Posterior cingulate gyrus (tissue), 11 donors: ENCODE results near the gene TRRAP.
"Not testable (repeated sequence)": the region's sequence is repeated elsewhere in the genome, so short reads cannot be mapped to it uniquely, and the experiment has no call there.

Experiments
- DNase-seq, 10 donors: peaks; one replicate each; pipeline versions ENCODE4 v3.0.0 to v3.0.0-alpha.2; 2020 to 2021; ENCODE audit warnings: mixed read lengths in 3 of 10
- intact Hi-C: fragments of 100-400 bp; cut with DNase I; formaldehyde crosslinking; loops from one replicate; pipeline ENCODE4 v1.15.1; 2023

Gene TRRAP

GRCh38 chr7:99038086-99038855 is 159.9 kb downstream of the TRRAP start:
- intact Hi-C loops, result loop anchor here (10.0 kb wide), 1 partner anchor 113 kb away; no protein-coding TSS in a partner anchor

DNA sequence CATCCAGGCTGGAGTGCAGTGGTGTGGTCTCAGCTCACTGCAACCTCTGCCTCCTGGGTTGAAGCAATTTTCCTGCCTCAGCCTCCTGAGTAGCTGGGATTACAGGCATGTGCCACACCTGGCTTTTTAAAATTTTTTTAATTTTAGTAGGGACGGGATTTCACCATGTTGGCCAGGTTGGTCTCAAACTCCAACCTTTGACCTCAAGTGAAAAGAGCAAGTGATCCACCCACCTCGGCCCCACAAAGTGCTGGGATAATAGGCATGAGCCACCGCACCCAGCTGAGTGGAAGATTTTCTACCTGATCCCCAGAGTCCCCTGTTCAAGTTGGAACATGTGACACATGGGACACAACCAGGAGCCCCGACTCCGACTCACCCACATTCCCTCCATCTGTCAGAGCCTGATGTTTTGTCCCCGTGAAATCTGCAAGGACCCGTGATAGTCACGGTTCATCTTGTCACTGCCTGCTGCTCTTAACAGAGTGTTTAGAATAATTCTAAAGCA is 161.1 kb downstream of the TRRAP start:
- DNase-seq, result peak in 1 of 10 donors; percentile 29

More at GRCh38 chr7:99038086-99038855, 159.9 kb downstream of the TRRAP start:
- peak in 2 of 10 donors; percentile 70 to 78 for DNase-seq

GRCh38 chr7:99040104-99040958 is 162.0 kb downstream of the TRRAP start:
- intact Hi-C loops, result loop anchor here (1.0 to 2.0 kb wide), 2 partner anchors 102 to 273 kb away; no protein-coding TSS in a partner anchor
- DNase-seq, result peak; percentile 70 to 97 (median 85)

More for the DNA sequence above, 161.1 kb downstream of the TRRAP start:
- intact Hi-C loops, result loop anchor here (10.0 kb wide), 1 partner anchor 115 kb away; no protein-coding TSS in a partner anchor

GRCh38 chr7:99041526-99041925 is 163.2 kb downstream of the TRRAP start:
- intact Hi-C loops, result loop anchor here (2.0 kb wide), 1 partner anchor 101 kb away; no protein-coding TSS in a partner anchor
- peak in 2 of 10 donors; percentile 81 to 84 for DNase-seq

DNA sequence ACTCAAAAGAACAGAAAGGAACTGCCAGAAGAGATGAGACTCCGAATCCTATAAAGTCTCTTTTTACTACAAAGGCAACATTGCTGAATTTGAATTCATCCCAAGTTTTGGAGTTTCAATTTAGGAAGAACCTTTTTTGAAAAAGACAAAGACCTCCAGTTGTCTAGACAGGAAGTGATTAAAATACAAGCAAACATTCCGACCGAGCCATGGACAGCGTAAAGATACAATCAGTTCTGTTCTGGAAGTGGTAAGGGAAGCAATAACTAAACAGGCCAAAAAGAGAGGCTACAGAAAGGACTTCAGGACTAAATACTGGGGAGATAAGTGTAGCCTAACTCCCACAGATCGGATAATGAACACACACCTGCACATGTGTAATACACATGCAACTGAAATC is 164.6 kb downstream of the TRRAP start:
- intact Hi-C loops, result no loop called here

GRCh38 chr7:99044858-99045257 is 166.5 kb downstream of the TRRAP start:
- DNase-seq, intact Hi-C loops: not testable (repeated sequence)

More for the DNA sequence above, 164.6 kb downstream of the TRRAP start:
- no peak for DNase-seq

GRCh38 chr7:99046262-99046661 is 167.9 kb downstream of the TRRAP start:
- intact Hi-C loops, DNase-seq: not testable (repeated sequence)

DNA sequence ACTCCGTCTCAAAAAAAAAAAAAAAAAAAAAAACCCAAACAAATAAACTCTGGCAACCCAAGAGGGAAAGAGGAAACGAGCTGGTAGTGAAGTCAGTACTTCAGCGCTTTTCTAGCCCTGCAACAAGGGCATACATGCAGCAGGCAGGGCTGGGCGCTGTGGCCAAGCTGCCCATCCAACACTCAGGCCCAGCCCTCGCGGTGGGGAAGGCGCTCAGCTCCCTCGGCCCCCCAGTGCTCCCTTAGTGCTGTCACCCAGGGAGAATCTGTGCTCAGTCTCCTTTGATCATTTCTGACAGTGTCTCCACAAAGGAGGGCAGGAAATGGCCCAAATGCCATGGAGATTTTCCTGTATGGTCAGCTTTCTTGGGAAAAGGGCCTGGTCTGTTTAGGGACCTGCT is 168.4 kb downstream of the TRRAP start:
- DNase-seq, result no peak
- intact Hi-C loops, result no loop called here

DNA sequence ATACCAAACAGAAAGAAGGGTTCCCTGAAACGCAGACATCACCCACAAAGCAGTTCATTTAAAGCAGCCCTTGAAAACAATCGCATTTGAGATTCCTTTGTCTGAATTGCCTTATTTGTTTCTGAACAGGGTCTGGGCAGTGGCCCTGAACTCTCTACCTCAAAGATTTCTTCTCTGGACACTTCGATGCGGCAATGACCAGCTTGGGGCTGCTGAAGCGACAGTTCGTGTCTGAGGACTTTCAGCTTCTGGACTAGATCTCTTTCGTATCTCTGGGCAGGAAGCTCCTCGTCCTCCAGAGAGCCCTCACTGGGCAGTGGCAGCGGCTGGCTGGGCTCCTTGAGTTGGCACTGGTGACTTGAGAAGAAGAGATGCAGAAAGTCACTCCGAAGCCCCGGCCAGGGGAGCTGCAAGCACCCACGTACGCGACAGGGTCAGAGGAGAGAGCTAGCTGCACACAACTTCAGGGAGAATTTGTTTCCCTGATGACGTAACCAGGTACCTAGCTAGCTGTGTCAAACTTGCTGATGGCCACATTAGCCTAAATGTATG is 169.3 kb downstream of the TRRAP start:
- intact Hi-C loops, result no loop called here
- DNase-seq, result no peak

GRCh38 chr7:99050971-99051370 is 172.6 kb downstream of the TRRAP start:
- intact Hi-C loops, result no loop called here
- DNase-seq, result no peak

- DNase-seq, result no peak
- intact Hi-C loops, result no loop called here
Measured at GRCh38 chr7:99054781-99055180, 176.4 kb downstream of the TRRAP start.

GRCh38 chr7:99061001-99061776 is 182.9 kb downstream of the TRRAP start:
- intact Hi-C loops, result no loop called here
- DNase-seq, result no peak
